HepG2 (cell line): ENCODE measurements around the gene SYNGR2. TPM values are rescaled to one million over a fixed set of nuclear protein-coding genes. Genes with fewer than 3 reads are reported as not detected.

Source experiments
- ATAC-seq: fragments of 200-7000 bp; cut with Tn5 transposase; 3 replicates; pipeline ENCODE4 v1.9.1; 2020; ENCODE audit warnings: mild to moderate bottlenecking, moderate library complexity
- BruUV-seq: library from RNA; stranded (reverse); fragments of 400-500 nt; replicated peaks from 2 replicates; lab custom pipeline; 2021; lab: Mats Ljungman, UMichigan
- CTCF ChIA-PET: fragments of 300-600 bp; formaldehyde crosslinking; extraction: SDS; loops from one replicate; lab custom pipeline; 2021; ENCODE audit warnings: low total read pairs, inconsistent platforms, low intra/inter-chr PET ratio; lab: Yijun Ruan, JAX
- POLR2A ChIA-PET: fragments of 350-600 bp; sonication (Branson Sonifier 250); formaldehyde crosslinking; loops from one replicate; lab custom pipeline; 2020; ENCODE audit warnings: antibody characterized with exemption, inconsistent platforms; lab: Yijun Ruan, JAX
- DNase-seq: peaks from one replicate; pipeline ENCODE4 v3.0.0-alpha.2; 2015; ENCODE audit warnings: low spot score
- FAIRE-seq: peaks from 3 replicates; lab custom pipeline; 2011; peaks lifted over from hg19 to GRCh38; lab: Jason Lieb, UNC
- H2AFZ ChIP-seq: one replicate; pipeline ENCODE4 v1.6.1; 2011; ENCODE audit warnings: low read length, inconsistent platforms
- H3K27ac ChIP-seq: fragments of 300-600 bp; 3 replicates; pipeline ENCODE4 v1.8.0; 2011; ENCODE audit warnings: mixed run types, mild to moderate bottlenecking, mixed read lengths, low read length, inconsistent platforms; ENCODE audit not compliant: insufficient read depth; ENCODE audit errors: extremely low read length
- H3K27me3 ChIP-seq, 2 experiments: fragments of 200-600 bp in 1 of 2; 2 replicates in 1 of 2; 3 replicates in 1 of 2; pipeline versions ENCODE4 v1.6.0 to v1.8.0; 2011; ENCODE audit warnings: low read length in 2 of 2, mild to moderate bottlenecking in 2 of 2, moderate library complexity in 2 of 2, inconsistent platforms in 1 of 2; ENCODE audit not compliant: insufficient read depth in 2 of 2, control insufficient read depth in 1 of 2
- H3K36me3 ChIP-seq, 2 experiments: fragments of 200-600 bp in 1 of 2; replicated peaks in 1 of 2; 2 replicates in 1 of 2; 3 replicates in 1 of 2; pipeline versions ENCODE4 v1.5.1 to v1.8.0; 2011; ENCODE audit warnings: low read length in 2 of 2, inconsistent platforms in 1 of 2; ENCODE audit not compliant: insufficient read depth in 2 of 2, control insufficient read depth in 1 of 2
- H3K4me1 ChIP-seq: 2 replicates; pipeline ENCODE4 v1.5.1; 2012; ENCODE audit warnings: low read length, inconsistent platforms; ENCODE audit not compliant: insufficient read depth
- H3K4me2 ChIP-seq: 2 replicates; pipeline ENCODE4 v1.6.0; 2011; ENCODE audit warnings: low read depth, low read length, inconsistent platforms
- H3K4me3 ChIP-seq, 3 experiments: fragments of 200-600 bp in 1 of 3; sonication (generic), shearing (Covaris generic) in 1 of 3; replicated peaks in 1 of 3; 2 replicates each; pipeline ENCODE4 v1.5.1; 2011 to 2016; ENCODE audit warnings: low read length in 3 of 3, inconsistent platforms in 2 of 3, low read depth in 2 of 3, mild to moderate bottlenecking in 2 of 3, control low read depth in 1 of 3, mixed read lengths in 1 of 3; ENCODE audit not compliant: insufficient read depth in 1 of 3
- H3K79me2 ChIP-seq: one replicate; pipeline ENCODE4 v1.6.1; 2011; ENCODE audit warnings: low read length, inconsistent platforms; ENCODE audit not compliant: insufficient read depth
- H3K9ac ChIP-seq: 2 replicates; pipeline ENCODE4 v1.6.0; 2011; ENCODE audit warnings: mild to moderate bottlenecking, low read depth, low read length, inconsistent platforms; ENCODE audit not compliant: insufficient read depth
- H3K9me3 ChIP-seq: 2 replicates; pipeline ENCODE4 v1.5.1; 2012; ENCODE audit warnings: mild to moderate bottlenecking, low read length
- H4K20me1 ChIP-seq: 2 replicates; pipeline ENCODE4 v1.6.0; 2011; ENCODE audit warnings: inconsistent platforms, mild to moderate bottlenecking, low read length, moderate library complexity; ENCODE audit not compliant: insufficient read depth
- POLR2A ChIP-seq, 2 experiments: IDR thresholded peaks; 2 replicates each; pipeline ENCODE4 v1.6.1; 2011; ENCODE audit warnings: low read depth in 2 of 2, low read length in 2 of 2, mild to moderate bottlenecking in 1 of 2, moderate library complexity in 1 of 2; ENCODE audit not compliant: insufficient read depth in 1 of 2
- POLR2G ChIP-seq: fragments of 200-400 bp; formaldehyde crosslinking; IDR thresholded peaks from 2 replicates; pipeline ENCODE4 v1.6.1; 2018; ENCODE audit warnings: mild to moderate bottlenecking, low read depth, low read length, moderate library complexity
- RBM22 ChIP-seq: fragments of 200-400 bp; formaldehyde crosslinking; optimal IDR thresholded peaks from 2 replicates; pipeline ENCODE3; 2017; ENCODE audit warnings: mild to moderate bottlenecking, low read length, moderate library complexity
- ZNF205 ChIP-seq: IDR thresholded peaks from 2 replicates; pipeline ENCODE4 v1.6.1; 2018; ENCODE audit warnings: missing biosample characterization, missing genetic modification reagents
- ZNF232 ChIP-seq: sonication (generic); formaldehyde crosslinking; IDR thresholded peaks from 2 replicates; pipeline ENCODE4 v1.4.0; 2020; ENCODE audit warnings: missing genetic modification reagents, borderline replicate concordance
- ZNF484 ChIP-seq: sonication (generic); formaldehyde crosslinking; IDR thresholded peaks from 2 replicates; pipeline ENCODE4 v1.5.1; 2020; ENCODE audit warnings: mild to moderate bottlenecking, low read depth, missing genetic modification reagents, borderline replicate concordance
- WGBS: methylation state at CpG from one replicate; pipeline ENCODE4 v1.1.6; 2017; ENCODE audit warnings: low lambda C conversion rate; 5-methylcytosine and 5-hydroxymethylcytosine counted together
- in situ Hi-C: cut with HindIII; loops from 2 replicates; pipeline ENCODE4 v1.10.0; 2017; ENCODE audit warnings: low pct_unique_long_range_greater_than_20kb; ENCODE audit not compliant: extremely low pct_ligation_motif_present
- intact Hi-C: fragments of 100-400 bp; cut with micrococcal nuclease; formaldehyde crosslinking; loops from one replicate; pipeline ENCODE4 v1.10.0; 2022; ENCODE audit not compliant: unreplicated experiment
- polyA plus RNA-seq, 8 experiments: library from polyadenylated mRNA; depleted of rRNA in 3 of 8; stranded (reverse) in 7 of 8; unstranded in 1 of 8; fragments of >200 nt; fragmentation: Illumina TruSeq in 4 of 8; extraction: Trizol in 4 of 8; gene quantifications; 2 replicates each; pipeline versions ENCODE4 v1.2.1 to v1.2.3, GENCODE V29; 2011 to 2016; ENCODE audit warnings: low read depth in 4 of 8, missing spikeins in 1 of 8, mixed read lengths in 1 of 8; ENCODE audit not compliant: insufficient read depth in 1 of 8
- total RNA-seq, 5 experiments: library from RNA; depleted of rRNA; stranded (reverse); fragments of >200 nt; fragmentation: Illumina TruSeq; extraction: Trizol; gene quantifications; 2 replicates each; pipeline ENCODE4 v1.2.3, GENCODE V29; 2016; ENCODE audit warnings: low read depth in 1 of 5

Gene SYNGR2
- total and polyA plus RNA-seq, 2 of the 13 experiments (the other 11 are each of a cell fraction or from before 2014, with no cell fraction given) = 46.7 to 170 TPM

DNA sequence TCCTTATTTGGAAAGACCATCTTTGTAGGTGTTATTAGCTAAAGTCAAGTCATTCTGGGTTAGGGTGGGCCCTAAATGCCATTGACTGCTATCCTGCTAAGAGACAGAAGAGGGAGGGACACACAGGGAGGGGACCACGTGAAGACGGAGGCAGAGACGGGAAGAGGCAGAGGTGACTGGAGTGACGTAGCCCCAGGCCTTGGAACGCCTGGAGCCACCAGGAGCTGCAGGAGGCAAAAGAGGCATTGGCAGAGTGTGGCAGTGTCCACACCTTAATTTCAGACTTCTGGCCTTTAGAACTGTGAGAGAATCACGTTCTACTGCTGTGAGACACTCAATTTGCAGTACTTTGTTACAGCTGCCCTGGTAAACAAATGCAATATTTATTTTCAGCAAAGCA is 32.1 kb downstream of the SYNGR2 start:
- Histone ChIP-seq H3K9me3 (no peaks in the 10 kb centered on the region), H3K4me1 (0 out of 2 replicates have a peak, but pooled peaks cover 9% of the 10 kb centered on the region), H4K20me1 (peaks cover 71% of the 10 kb centered on the region), H3K4me2 (no peak overlapping the region), H3K36me3 (peaks cover 44 to 83% of the 10 kb centered on the region in 2 experiments), H3K9ac (no peak overlapping the region), H3K4me3 (no peak overlapping the region), H3K27me3 (no peaks in the 10 kb centered on the region), H3K27ac (no peak overlapping the region), H3K79me2 (peaks cover 34% of the 10 kb centered on the region), H2AFZ (no peak overlapping the region)
- FAIRE-seq = no peak
- ATAC-seq = no peak
- intact Hi-C loops = no loop called here
- TF ChIP-seq POLR2G (peak; percentile 52; the same call in 1 of the 2 replicates), ZNF484 (CRISPR knock-in tag) (no peak), RBM22 (peak; percentile 33), ZNF232 (CRISPR knock-in tag) (no peak)
- ChIA-PET CTCF (no interaction called here), POLR2A (interaction anchor here (0.9 to 1.5 kb wide), 3 partner anchors 13 to 73 kb away, joined by 3 to 5 read pairs (median 3); no protein-coding TSS in a partner anchor)
- 94% methylated on average over 6 of the region's 6 CpGs for WGBS
- no TSS peak for BruUV-seq
- DNase-seq = no peak
- in situ Hi-C loops = no loop called here

- DNase-seq = no peak
- no peak overlapping the region for H3K27ac ChIP-seq
These were observed 34.3 kb downstream of the SYNGR2 start for GRCh38 chr17:78202666-78203065.

More at GRCh38 chr17:78202666-78203065, 34.3 kb downstream of the SYNGR2 start:
- Histone ChIP-seq H3K4me1 (no peaks in the 10 kb centered on the region), H2AFZ (no peak overlapping the region), H3K36me3 (peaks cover 43 to 81% of the 10 kb centered on the region in 2 experiments), H4K20me1 (peaks cover 55% of the 10 kb centered on the region), H3K9ac (no peak overlapping the region), H3K4me3 (no peak overlapping the region), H3K9me3 (no peaks in the 10 kb centered on the region), H3K4me2 (no peak overlapping the region), H3K79me2 (peaks cover 19% of the 10 kb centered on the region), H3K27me3 (no peaks in the 10 kb centered on the region)
- WGBS = 97% methylated on average over 6 of the region's 8 CpGs
- FAIRE-seq = no peak
- ChIA-PET CTCF (no interaction called here), POLR2A (interaction anchor here (3.1 kb wide), 1 partner anchor 15 kb away, joined by 20 read pairs; the partner anchor contains the start of genes AFMID and TK1)
- intact Hi-C loops = no loop called here
- ATAC-seq = no peak
- TF ChIP-seq POLR2A (IDR thresholded peaks at IDR 0.05; ENCODE audit: insufficient read depth in 1 of 2, low read depth in 2 of 2, low read length in 2 of 2) = peak in 1 of 2 experiments; percentile 20; a peak in 1 of 4 replicates
- TF ChIP-seq ZNF205 (CRISPR knock-in tag) = no peak
- in situ Hi-C loops = no loop called here
- no TSS peak for BruUV-seq
